Vagina (tissue), 2 donors: ENCODE data around the gene ISLR. TPM values are rescaled to one million over a fixed set of nuclear protein-coding genes. Genes with fewer than 3 reads are reported as not detected.

ENCODE experiments used
- DNase-seq, 2 donors: peaks; one replicate each; pipeline ENCODE4 v3.0.0-alpha.2; 2017; ENCODE audit errors: extremely low spot score in 2 of 2
- H3K27ac ChIP-seq: fragments of 200-600 bp; sonication (generic); one replicate; pipeline ENCODE4 v1.5.1; 2019
- H3K27me3 ChIP-seq: fragments of 200-600 bp; sonication (generic); one replicate; pipeline ENCODE4 v1.5.1; 2019
- H3K36me3 ChIP-seq, 2 donors: fragments of 200-600 bp; sonication (generic); one replicate each; pipeline ENCODE4 v1.5.1; 2017 to 2019
- H3K4me1 ChIP-seq: fragments of 200-600 bp; sonication (generic); one replicate; pipeline ENCODE4 v1.5.1; 2019
- H3K4me3 ChIP-seq, 2 donors: fragments of 200-600 bp; sonication (generic); 1 replicate in 1 of 2; 2 replicates in 1 of 2; pipeline ENCODE4 v1.5.1; 2016 to 2019
- H3K9me3 ChIP-seq: fragments of 200-600 bp; sonication (generic); one replicate; pipeline ENCODE4 v1.5.1; 2019
- CTCF ChIP-seq, 3 experiments: fragments of 450-650 bp in 2 of 3; fragments of 200-600 bp in 1 of 3; sonication (generic) in 1 of 3; IDR thresholded peaks; one replicate each; pipeline ENCODE4 v1.5.1; 2017 to 2019; ENCODE audit warnings: antibody characterized with exemption in 3 of 3, mild to moderate bottlenecking in 2 of 3, moderate library complexity in 2 of 3
- POLR2A ChIP-seq, 2 donors: fragments of 450-650 bp; IDR thresholded peaks; one replicate each; pipeline ENCODE4 v1.6.1; 2017; ENCODE audit warnings: antibody characterized with exemption in 2 of 2, mild to moderate bottlenecking in 2 of 2, moderate library complexity in 2 of 2
- POLR2AphosphoS5 ChIP-seq, 2 donors: sonication (generic); formaldehyde crosslinking; IDR thresholded peaks; one replicate each; pipeline ENCODE4 v1.9.0; 2017; ENCODE audit warnings: antibody characterized with exemption in 2 of 2, mild to moderate bottlenecking in 2 of 2, low read depth in 1 of 2; ENCODE audit not compliant: insufficient read depth in 1 of 2
- intact Hi-C: fragments of 100-400 bp; cut with DNase I; formaldehyde crosslinking; loops from one replicate; pipeline ENCODE4 v1.15.1; 2023
- total RNA-seq: library from RNA; depleted of rRNA; stranded (reverse); fragments of >200 nt; gene quantifications from one replicate; pipeline ENCODE4 v1.2.3, GENCODE V29; 2016

ISLR gene
- total RNA-seq, 1 donor from 2014 or later: 208 TPM

DNA sequence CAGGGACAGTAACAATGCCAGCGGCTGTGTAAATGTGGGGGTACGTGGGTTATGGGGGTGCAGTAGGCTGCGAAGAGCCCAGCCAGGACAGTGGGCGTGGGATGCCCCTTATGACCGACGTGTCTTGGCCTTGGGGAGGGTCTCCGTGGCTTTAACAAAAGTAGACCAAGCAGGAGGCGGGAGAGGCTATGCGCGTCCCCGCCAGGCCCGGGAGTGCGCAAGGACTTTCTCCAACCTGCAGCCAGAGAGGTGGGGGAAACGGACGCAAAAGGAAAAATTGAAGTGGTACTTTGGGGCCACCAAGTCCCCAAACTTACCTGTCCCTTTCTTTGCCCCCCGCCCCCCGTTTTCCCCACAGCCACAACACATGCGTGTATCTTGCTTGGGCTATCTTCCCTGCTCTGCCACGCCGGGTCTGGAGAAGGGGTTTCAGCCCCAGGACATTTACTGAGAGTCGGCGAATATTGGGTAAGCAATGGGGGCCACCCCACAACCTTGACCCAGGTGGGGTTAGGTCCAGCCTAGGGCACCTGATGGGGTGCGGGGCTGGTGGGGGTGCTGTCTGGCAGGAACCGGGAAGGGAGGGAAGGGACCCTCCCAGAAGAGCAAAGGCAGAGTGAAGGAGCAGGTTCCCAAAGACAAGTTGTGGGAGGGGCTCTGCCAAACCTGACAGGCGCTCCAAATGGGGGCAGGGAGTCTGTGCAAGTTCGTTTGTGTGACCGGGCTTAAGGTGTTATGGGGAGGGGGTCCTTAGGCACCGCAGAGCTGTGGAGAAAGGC lies 42.5 kb upstream of the ISLR start:
- no peak for DNase-seq
- H3K27ac ChIP-seq: no peak overlapping the region
- no peaks in the 10 kb centered on the region for H3K9me3 ChIP-seq
- TF ChIP-seq CTCF (IDR thresholded peaks at IDR 0.05) (no peak), POLR2AphosphoS5 (IDR thresholded peaks at IDR 0.05; ENCODE audit: insufficient read depth in 1 of 2, low read depth in 1 of 2) (no peak), POLR2A (IDR thresholded peaks at IDR 0.05) (no peak)
- H3K36me3 ChIP-seq: no peaks in the 10 kb centered on the region
- H3K27me3 ChIP-seq: peaks cover 25% of the 10 kb centered on the region
- intact Hi-C loops: loop anchor here (10.0 kb wide), 1 partner anchor 156 kb away; no protein-coding TSS in a partner anchor
- H3K4me3 ChIP-seq: no peak overlapping the region
- peaks cover 46% of the 10 kb centered on the region for H3K4me1 ChIP-seq

GRCh38 chr15:74131628-74132413 lies 41.7 kb upstream of the ISLR start:
- Histone ChIP-seq H3K4me3 (no peak overlapping the region), H3K27me3 (peaks cover 25% of the 10 kb centered on the region), H3K27ac (no peak overlapping the region), H3K9me3 (no peaks in the 10 kb centered on the region), H3K36me3 (no peaks in the 10 kb centered on the region), H3K4me1 (peaks cover 54% of the 10 kb centered on the region)
- no peak for DNase-seq
- intact Hi-C loops: loop anchor here (10.0 kb wide), 1 partner anchor 157 kb away; no protein-coding TSS in a partner anchor
- TF ChIP-seq POLR2AphosphoS5 (IDR thresholded peaks at IDR 0.05; ENCODE audit: insufficient read depth in 1 of 2, low read depth in 1 of 2) (no peak), CTCF (IDR thresholded peaks at IDR 0.05) (no peak), POLR2A (IDR thresholded peaks at IDR 0.05) (no peak)

- no peaks in the 10 kb centered on the region for H3K9me3 ChIP-seq
- H3K4me3 ChIP-seq: no peak overlapping the region
- H3K36me3 ChIP-seq: no peaks in the 10 kb centered on the region
- no peak for TF ChIP-seq CTCF (IDR thresholded peaks at IDR 0.05)
- TF ChIP-seq POLR2AphosphoS5 (IDR thresholded peaks at IDR 0.05; ENCODE audit: insufficient read depth in 1 of 2, low read depth in 1 of 2): no peak
- no peak for TF ChIP-seq POLR2A (IDR thresholded peaks at IDR 0.05)
- intact Hi-C loops: loop anchor here (10.0 kb wide), 1 partner anchor 158 kb away; no protein-coding TSS in a partner anchor
- peaks cover 53% of the 10 kb centered on the region for H3K4me1 ChIP-seq
- peaks cover 25% of the 10 kb centered on the region for H3K27me3 ChIP-seq
- no peak for DNase-seq
- H3K27ac ChIP-seq: no peak overlapping the region
Measured at GRCh38 chr15:74132681-74133651, 40.5 kb upstream of the ISLR start.

GRCh38 chr15:74133694-74134386 lies 39.7 kb upstream of the ISLR start:
- H3K36me3 ChIP-seq: no peaks in the 10 kb centered on the region
- TF ChIP-seq CTCF (IDR thresholded peaks at IDR 0.05): no peak
- no peak for TF ChIP-seq POLR2A (IDR thresholded peaks at IDR 0.05)
- no peak for TF ChIP-seq POLR2AphosphoS5 (IDR thresholded peaks at IDR 0.05; ENCODE audit: insufficient read depth in 1 of 2, low read depth in 1 of 2)
- peaks cover 23% of the 10 kb centered on the region for H3K27me3 ChIP-seq
- H3K4me1 ChIP-seq: peaks cover 44% of the 10 kb centered on the region
- H3K27ac ChIP-seq: no peak overlapping the region
- intact Hi-C loops: loop anchor here (10.0 kb wide), 1 partner anchor 159 kb away; no protein-coding TSS in a partner anchor
- no peak for DNase-seq
- no peaks in the 10 kb centered on the region for H3K9me3 ChIP-seq
- no peak overlapping the region for H3K4me3 ChIP-seq
